HepG2 (cell line): ENCODE results near the gene GPATCH3. TPM values are rescaled to one million over a fixed set of nuclear protein-coding genes. Genes with fewer than 3 reads are reported as not detected.

ENCODE experiments used
- CHD2 ChIP-seq: IDR thresholded peaks from 2 replicates; pipeline ENCODE4 v1.6.1; 2011; ENCODE audit warnings: low read depth, low read length, improper control_type of control experiment
- EED ChIP-seq: sonication (generic); formaldehyde crosslinking; IDR thresholded peaks from 2 replicates; pipeline ENCODE4 v1.5.0; 2020; ENCODE audit warnings: mild to moderate bottlenecking, missing genetic modification reagents
- KAT7 ChIP-seq: IDR thresholded peaks from 2 replicates; pipeline ENCODE4 v1.6.1; 2018; ENCODE audit warnings: borderline replicate concordance, missing compliant biosample characterization
- PHF5A ChIP-seq: IDR thresholded peaks from one replicate; pipeline ENCODE4 v1.6.1; 2018; ENCODE audit warnings: low read depth, missing genetic modification reagents; ENCODE audit not compliant: unreplicated experiment
- POLR2A ChIP-seq, 2 experiments: IDR thresholded peaks; 2 replicates each; pipeline ENCODE4 v1.6.1; 2011; ENCODE audit warnings: low read depth in 2 of 2, low read length in 2 of 2, mild to moderate bottlenecking in 1 of 2, moderate library complexity in 1 of 2; ENCODE audit not compliant: insufficient read depth in 1 of 2
- ZNF441 ChIP-seq: sonication (generic); formaldehyde crosslinking; IDR thresholded peaks from 2 replicates; pipeline ENCODE4 v1.7.0; 2021; ENCODE audit warnings: missing genetic modification reagents, borderline replicate concordance
- ZNF556 ChIP-seq: sonication (generic); formaldehyde crosslinking; IDR thresholded peaks from 2 replicates; pipeline ENCODE4 v1.4.0; 2020; ENCODE audit warnings: mild to moderate bottlenecking, missing genetic modification reagents, borderline replicate concordance
- ZNF570 ChIP-seq: sonication (generic); formaldehyde crosslinking; IDR thresholded peaks from 2 replicates; pipeline ENCODE4 v1.4.0; 2020; ENCODE audit warnings: mild to moderate bottlenecking, missing genetic modification reagents, borderline replicate concordance
- ZNF614 ChIP-seq: IDR thresholded peaks from 2 replicates; pipeline ENCODE4 v1.6.1; 2018; ENCODE audit warnings: missing biosample characterization, missing genetic modification reagents, inconsistent platforms, borderline replicate concordance
- ZNF772 ChIP-seq: sonication (generic); formaldehyde crosslinking; IDR thresholded peaks from 2 replicates; pipeline ENCODE4 v1.5.0; 2020; ENCODE audit warnings: mild to moderate bottlenecking, missing genetic modification reagents
- polyA plus RNA-seq, 8 experiments: library from polyadenylated mRNA; depleted of rRNA in 3 of 8; stranded (reverse) in 7 of 8; unstranded in 1 of 8; fragments of >200 nt; fragmentation: Illumina TruSeq in 4 of 8; extraction: Trizol in 4 of 8; gene quantifications; 2 replicates each; pipeline versions ENCODE4 v1.2.1 to v1.2.3, GENCODE V29; 2011 to 2016; ENCODE audit warnings: low read depth in 4 of 8, missing spikeins in 1 of 8, mixed read lengths in 1 of 8; ENCODE audit not compliant: insufficient read depth in 1 of 8
- total RNA-seq, 5 experiments: library from RNA; depleted of rRNA; stranded (reverse); fragments of >200 nt; fragmentation: Illumina TruSeq; extraction: Trizol; gene quantifications; 2 replicates each; pipeline ENCODE4 v1.2.3, GENCODE V29; 2016; ENCODE audit warnings: low read depth in 1 of 5
- TF ChIP-seq, protein P1 (sequence below): fragments of 450-650 bp; IDR thresholded peaks from 2 replicates; pipeline ENCODE4 v1.6.1; 2017; ENCODE audit warnings: mild to moderate bottlenecking
- TF ChIP-seq, protein P2 (sequence below): sonication (generic); formaldehyde crosslinking; IDR thresholded peaks from 2 replicates; pipeline ENCODE4 v1.4.0; 2020; ENCODE audit warnings: missing genetic modification reagents, borderline replicate concordance
- TF ChIP-seq, protein P3 (sequence below): conservative IDR thresholded peaks from 2 replicates; pipeline ENCODE4 v1.6.1; 2018; ENCODE audit warnings: missing genetic modification reagents
- TF ChIP-seq, protein P4 (sequence below): sonication (generic); formaldehyde crosslinking; IDR thresholded peaks from 2 replicates; pipeline ENCODE4 v1.4.0; 2020; ENCODE audit warnings: missing genetic modification reagents

The GPATCH3 gene
- total and polyA plus RNA-seq, 2 of the 13 experiments (the other 11 are each of a cell fraction or from before 2014, with no cell fraction given), result 8.3 to 11.0 TPM

DNA sequence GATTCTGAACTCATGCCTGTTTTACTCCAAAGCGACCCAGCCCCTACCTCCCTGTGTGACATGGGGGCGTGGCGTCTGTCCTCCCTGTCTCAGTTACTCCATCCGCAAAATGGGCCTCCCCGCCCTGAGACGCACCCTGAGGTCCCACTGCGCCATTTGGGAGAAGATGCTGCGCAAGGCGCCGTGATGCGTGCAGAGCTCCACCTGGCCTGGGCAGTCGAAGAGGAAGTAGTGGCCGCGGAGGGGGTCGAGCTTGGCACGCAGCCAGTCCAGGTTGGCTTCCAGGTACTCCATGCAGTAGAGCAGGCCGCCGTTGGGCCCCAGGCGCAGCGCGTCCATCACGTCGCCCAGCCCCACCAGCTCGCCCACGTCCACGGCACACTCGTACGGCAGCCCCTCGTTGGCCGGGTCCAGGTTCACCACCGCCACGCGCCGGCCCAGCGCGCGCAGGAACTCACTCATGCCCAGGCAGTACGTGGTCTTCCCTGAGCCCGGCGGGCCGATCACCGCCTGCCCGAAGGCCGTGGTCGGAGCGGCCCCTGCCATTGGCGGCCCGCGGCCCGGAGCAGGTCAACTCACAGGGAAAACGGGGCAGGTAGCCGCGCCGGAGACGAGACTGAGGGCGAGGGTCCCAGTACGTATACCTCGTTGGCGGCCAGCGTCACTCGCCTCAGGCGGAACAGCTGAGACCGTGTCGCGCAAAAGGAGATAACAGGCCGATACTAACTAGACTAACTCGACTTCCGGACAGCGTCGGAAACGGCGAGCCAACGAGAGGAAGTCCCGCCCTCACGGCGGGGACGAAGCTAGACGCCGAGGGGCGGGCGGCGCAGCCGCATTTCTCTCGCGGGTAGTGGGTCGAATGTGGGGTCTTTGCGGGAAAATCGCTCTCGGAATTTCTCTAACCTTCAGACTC, 10.5 kb downstream of the GPATCH3 start, which contains the start of gene GPN2 (continued):
- TF ChIP-seq, protein P1, sequence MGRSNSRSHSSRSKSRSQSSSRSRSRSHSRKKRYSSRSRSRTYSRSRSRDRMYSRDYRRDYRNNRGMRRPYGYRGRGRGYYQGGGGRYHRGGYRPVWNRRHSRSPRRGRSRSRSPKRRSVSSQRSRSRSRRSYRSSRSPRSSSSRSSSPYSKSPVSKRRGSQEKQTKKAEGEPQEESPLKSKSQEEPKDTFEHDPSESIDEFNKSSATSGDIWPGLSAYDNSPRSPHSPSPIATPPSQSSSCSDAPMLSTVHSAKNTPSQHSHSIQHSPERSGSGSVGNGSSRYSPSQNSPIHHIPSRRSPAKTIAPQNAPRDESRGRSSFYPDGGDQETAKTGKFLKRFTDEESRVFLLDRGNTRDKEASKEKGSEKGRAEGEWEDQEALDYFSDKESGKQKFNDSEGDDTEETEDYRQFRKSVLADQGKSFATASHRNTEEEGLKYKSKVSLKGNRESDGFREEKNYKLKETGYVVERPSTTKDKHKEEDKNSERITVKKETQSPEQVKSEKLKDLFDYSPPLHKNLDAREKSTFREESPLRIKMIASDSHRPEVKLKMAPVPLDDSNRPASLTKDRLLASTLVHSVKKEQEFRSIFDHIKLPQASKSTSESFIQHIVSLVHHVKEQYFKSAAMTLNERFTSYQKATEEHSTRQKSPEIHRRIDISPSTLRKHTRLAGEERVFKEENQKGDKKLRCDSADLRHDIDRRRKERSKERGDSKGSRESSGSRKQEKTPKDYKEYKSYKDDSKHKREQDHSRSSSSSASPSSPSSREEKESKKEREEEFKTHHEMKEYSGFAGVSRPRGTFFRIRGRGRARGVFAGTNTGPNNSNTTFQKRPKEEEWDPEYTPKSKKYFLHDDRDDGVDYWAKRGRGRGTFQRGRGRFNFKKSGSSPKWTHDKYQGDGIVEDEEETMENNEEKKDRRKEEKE, result no peak
- TF ChIP-seq KAT7 (peak; percentile 93; the same call in 1 of the 2 replicates), CHD2 (no peak), POLR2A (IDR thresholded peaks at IDR 0.05; ENCODE audit: insufficient read depth in 1 of 2, low read depth in 2 of 2, low read length in 2 of 2) (peak; percentile 79 to 85), ZNF570 (CRISPR knock-in tag) (no peak), ZNF441 (CRISPR knock-in tag) (peak; percentile 78; the same call in 1 of the 2 replicates), ZNF614 (CRISPR knock-in tag) (no peak), PHF5A (CRISPR knock-in tag) (peak; percentile 86), EED (CRISPR knock-in tag) (peak; percentile 71), ZNF772 (CRISPR knock-in tag) (peak; percentile 76; the same call in 1 of the 2 replicates), ZNF556 (CRISPR knock-in tag) (peak; percentile 96)
- TF ChIP-seq, protein P2, sequence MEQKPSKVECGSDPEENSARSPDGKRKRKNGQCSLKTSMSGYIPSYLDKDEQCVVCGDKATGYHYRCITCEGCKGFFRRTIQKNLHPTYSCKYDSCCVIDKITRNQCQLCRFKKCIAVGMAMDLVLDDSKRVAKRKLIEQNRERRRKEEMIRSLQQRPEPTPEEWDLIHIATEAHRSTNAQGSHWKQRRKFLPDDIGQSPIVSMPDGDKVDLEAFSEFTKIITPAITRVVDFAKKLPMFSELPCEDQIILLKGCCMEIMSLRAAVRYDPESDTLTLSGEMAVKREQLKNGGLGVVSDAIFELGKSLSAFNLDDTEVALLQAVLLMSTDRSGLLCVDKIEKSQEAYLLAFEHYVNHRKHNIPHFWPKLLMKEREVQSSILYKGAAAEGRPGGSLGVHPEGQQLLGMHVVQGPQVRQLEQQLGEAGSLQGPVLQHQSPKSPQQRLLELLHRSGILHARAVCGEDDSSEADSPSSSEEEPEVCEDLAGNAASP, result no peak
- TF ChIP-seq, protein P3, sequence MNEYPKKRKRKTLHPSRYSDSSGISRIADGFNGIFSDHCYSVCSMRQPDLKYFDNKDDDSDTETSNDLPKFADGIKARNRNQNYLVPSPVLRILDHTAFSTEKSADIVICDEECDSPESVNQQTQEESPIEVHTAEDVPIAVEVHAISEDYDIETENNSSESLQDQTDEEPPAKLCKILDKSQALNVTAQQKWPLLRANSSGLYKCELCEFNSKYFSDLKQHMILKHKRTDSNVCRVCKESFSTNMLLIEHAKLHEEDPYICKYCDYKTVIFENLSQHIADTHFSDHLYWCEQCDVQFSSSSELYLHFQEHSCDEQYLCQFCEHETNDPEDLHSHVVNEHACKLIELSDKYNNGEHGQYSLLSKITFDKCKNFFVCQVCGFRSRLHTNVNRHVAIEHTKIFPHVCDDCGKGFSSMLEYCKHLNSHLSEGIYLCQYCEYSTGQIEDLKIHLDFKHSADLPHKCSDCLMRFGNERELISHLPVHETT (CRISPR knock-in tag), result no peak
- TF ChIP-seq, protein P4, sequence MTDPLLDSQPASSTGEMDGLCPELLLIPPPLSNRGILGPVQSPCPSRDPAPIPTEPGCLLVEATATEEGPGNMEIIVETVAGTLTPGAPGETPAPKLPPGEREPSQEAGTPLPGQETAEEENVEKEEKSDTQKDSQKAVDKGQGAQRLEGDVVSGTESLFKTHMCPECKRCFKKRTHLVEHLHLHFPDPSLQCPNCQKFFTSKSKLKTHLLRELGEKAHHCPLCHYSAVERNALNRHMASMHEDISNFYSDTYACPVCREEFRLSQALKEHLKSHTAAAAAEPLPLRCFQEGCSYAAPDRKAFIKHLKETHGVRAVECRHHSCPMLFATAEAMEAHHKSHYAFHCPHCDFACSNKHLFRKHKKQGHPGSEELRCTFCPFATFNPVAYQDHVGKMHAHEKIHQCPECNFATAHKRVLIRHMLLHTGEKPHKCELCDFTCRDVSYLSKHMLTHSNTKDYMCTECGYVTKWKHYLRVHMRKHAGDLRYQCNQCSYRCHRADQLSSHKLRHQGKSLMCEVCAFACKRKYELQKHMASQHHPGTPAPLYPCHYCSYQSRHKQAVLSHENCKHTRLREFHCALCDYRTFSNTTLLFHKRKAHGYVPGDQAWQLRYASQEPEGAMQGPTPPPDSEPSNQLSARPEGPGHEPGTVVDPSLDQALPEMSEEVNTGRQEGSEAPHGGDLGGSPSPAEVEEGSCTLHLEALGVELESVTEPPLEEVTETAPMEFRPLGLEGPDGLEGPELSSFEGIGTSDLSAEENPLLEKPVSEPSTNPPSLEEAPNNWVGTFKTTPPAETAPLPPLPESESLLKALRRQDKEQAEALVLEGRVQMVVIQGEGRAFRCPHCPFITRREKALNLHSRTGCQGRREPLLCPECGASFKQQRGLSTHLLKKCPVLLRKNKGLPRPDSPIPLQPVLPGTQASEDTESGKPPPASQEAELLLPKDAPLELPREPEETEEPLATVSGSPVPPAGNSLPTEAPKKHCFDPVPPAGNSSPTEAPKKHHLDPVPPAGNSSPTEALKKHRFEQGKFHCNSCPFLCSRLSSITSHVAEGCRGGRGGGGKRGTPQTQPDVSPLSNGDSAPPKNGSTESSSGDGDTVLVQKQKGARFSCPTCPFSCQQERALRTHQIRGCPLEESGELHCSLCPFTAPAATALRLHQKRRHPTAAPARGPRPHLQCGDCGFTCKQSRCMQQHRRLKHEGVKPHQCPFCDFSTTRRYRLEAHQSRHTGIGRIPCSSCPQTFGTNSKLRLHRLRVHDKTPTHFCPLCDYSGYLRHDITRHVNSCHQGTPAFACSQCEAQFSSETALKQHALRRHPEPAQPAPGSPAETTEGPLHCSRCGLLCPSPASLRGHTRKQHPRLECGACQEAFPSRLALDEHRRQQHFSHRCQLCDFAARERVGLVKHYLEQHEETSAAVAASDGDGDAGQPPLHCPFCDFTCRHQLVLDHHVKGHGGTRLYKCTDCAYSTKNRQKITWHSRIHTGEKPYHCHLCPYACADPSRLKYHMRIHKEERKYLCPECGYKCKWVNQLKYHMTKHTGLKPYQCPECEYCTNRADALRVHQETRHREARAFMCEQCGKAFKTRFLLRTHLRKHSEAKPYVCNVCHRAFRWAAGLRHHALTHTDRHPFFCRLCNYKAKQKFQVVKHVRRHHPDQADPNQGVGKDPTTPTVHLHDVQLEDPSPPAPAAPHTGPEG (CRISPR knock-in tag), result peak; percentile 68; the same call in 1 of the 2 replicates
